Iris pigment epithelial cell (primary cell): ENCODE data around the gene L3MBTL2.

Experiments used
- DNase-seq: peaks from one replicate; pipeline ENCODE4 v3.0.0-alpha.2; 2011; ENCODE audit warnings: low read depth

L3MBTL2 gene

DNA sequence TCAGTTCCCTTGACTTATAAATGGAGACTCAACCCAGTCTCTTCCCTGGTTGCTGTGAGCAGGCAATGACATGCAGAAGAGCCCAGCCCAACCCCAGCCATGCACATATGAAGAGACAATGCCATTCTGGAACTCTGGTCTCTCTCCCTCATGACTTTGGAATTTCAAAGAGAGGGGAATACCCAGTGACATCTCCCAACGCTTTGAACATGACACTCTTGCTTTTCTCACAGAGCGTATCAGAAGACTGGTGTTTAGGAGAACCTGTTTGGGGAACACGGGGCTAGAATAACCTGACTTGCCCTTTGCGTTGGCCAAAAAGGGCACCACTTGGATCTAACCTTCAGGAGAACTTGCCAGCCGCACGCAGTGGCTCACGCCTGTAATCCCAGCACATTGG is 68.0 kb downstream of the L3MBTL2 start:
- no peak for DNase-seq

GRCh38 chr22:41274856-41275255 is 69.7 kb downstream of the L3MBTL2 start:
- no peak for DNase-seq

- no peak for DNase-seq
Measured at GRCh38 chr22:41280065-41280464, 75.0 kb downstream of the L3MBTL2 start.

DNA sequence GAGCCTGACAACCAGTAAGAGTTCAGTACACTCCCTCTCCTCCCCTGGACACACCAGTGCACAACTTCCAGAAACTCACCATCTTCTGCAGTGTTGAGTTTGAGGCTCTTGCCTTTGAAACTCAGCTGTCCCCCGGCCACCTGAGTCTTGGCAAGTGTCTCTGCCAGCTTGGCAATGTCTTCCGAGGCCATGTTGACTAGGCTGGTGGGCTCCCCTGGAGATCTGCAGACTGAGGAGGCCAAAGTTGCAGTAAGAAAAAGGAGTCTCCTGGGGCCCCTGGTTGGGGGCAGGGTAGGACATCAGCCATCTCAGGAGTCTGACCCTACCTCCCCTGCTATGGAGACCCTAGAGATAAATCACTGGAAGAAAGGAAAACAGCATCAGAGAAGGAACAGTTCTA is 75.7 kb downstream of the L3MBTL2 start:
- no peak for DNase-seq
